Small intestine (tissue), 7 donors: ENCODE data around the gene MAST2. TPM values are rescaled to one million over a fixed set of nuclear protein-coding genes. Genes with fewer than 3 reads are reported as not detected.
"Not testable (repeated sequence)": the region's sequence is repeated elsewhere in the genome, so short reads cannot be mapped to it uniquely, and the experiment has no call there.

Experiments
- DNase-seq, 2 donors: peaks; one replicate each; pipeline versions ENCODE4 v3.0.0 to v3.0.0-alpha.2; 2013
- FAIRE-seq: peaks from 2 replicates; lab custom pipeline; 2012; peaks lifted over from hg19 to GRCh38; lab: Jason Lieb, UNC
- H3K27ac ChIP-seq, 3 donors: one replicate each; pipeline ENCODE4 v1.5.1; 2013; ENCODE audit warnings: low read length in 2 of 3, mild to moderate bottlenecking in 2 of 3, control low read depth in 1 of 3, inconsistent platforms in 1 of 3, low read depth in 1 of 3, moderate library complexity in 1 of 3
- H3K27me3 ChIP-seq, 3 donors: one replicate each; pipeline ENCODE4 v1.6.1; 2013; ENCODE audit warnings: low read length in 3 of 3, inconsistent platforms in 1 of 3; ENCODE audit not compliant: control insufficient read depth in 3 of 3, insufficient read depth in 3 of 3
- H3K36me3 ChIP-seq, 3 donors: one replicate each; pipeline ENCODE4 v1.6.1; 2013; ENCODE audit warnings: low read length in 3 of 3, inconsistent platforms in 1 of 3, low read depth in 1 of 3, mild to moderate bottlenecking in 1 of 3, moderate library complexity in 1 of 3; ENCODE audit not compliant: control insufficient read depth in 3 of 3, insufficient read depth in 2 of 3
- H3K4me1 ChIP-seq, 3 donors: one replicate each; pipeline ENCODE4 v1.6.1; 2013; ENCODE audit warnings: low read length in 2 of 3, inconsistent platforms in 1 of 3, low read depth in 1 of 3, mild to moderate bottlenecking in 1 of 3, moderate library complexity in 1 of 3; ENCODE audit not compliant: control insufficient read depth in 3 of 3, insufficient read depth in 2 of 3
- H3K4me3 ChIP-seq, 3 donors: one replicate each; pipeline ENCODE4 v1.5.1; 2013; ENCODE audit warnings: low read length in 3 of 3, control low read depth in 1 of 3, inconsistent platforms in 1 of 3, low read depth in 1 of 3, mild to moderate bottlenecking in 1 of 3, moderate library complexity in 1 of 3
- H3K9me3 ChIP-seq, 2 donors: one replicate each; pipeline ENCODE4 v1.6.1; 2013; ENCODE audit warnings: low read depth in 1 of 2, low read length in 1 of 2; ENCODE audit not compliant: control insufficient read depth in 2 of 2, insufficient read depth in 1 of 2
- WGBS, 3 donors: extraction: QIAGEN DNeasy Blood & Tissue Kit; methylation state at CpG; one replicate each; pipeline ENCODE4 v1.1.7; 2013; 5-methylcytosine and 5-hydroxymethylcytosine counted together
- polyA plus RNA-seq, 4 donors: library from polyadenylated mRNA; stranded (reverse) in 3 of 4; unstranded in 1 of 4; fragments of 200-250 nt in 3 of 4; fragments of 120-200 nt in 1 of 4; gene quantifications; one replicate each; pipeline versions ENCODE4 v1.2.1 to v1.2.3, GENCODE V29; 2013
- donor health status: healthy with polysubstance abuse.
- donor health status: control.
- donor health status: control.
- donor health status: Bipolar disorder and iron deficiency.
- donor health status: healthy.

Gene MAST2
- polyA plus RNA-seq, 4 donors = 23.3 to 70.2 (median 41.8) TPM

DNA sequence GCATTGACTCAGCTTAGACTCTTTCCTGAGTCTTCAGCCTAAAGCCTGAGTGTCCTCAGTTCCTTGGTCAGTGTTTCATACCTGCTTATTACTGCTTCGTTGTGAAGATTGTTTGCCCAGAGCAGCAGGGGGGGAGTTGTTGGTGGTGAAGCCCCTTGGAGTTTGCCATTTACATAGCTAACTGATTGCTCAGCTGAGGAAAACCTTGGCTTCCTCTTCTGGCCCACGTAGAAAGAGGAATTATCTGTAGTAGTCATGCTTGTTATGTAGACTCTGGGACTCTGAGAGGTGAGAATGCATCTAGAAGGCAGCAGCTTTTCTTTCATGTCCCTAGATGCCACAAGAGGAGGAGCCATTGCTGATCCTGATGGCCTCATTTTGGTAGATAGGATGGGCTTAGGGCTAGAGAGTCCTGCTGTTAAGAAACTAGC, 125.9 kb downstream of the MAST2 start:
- no peak overlapping the region for H3K4me3 ChIP-seq
- DNase-seq (no peak), FAIRE-seq (no peak)
- 28 to 32% (median 30%) methylated on average over 2 of the region's 2 CpGs for WGBS, 3 donors
- H3K36me3 ChIP-seq = no peaks in the 10 kb centered on the region
- H3K27ac ChIP-seq = peak overlapping the region in 1 of 3 donors; percentile 66
- H3K9me3 ChIP-seq = no peaks in the 10 kb centered on the region
- no peaks in the 10 kb centered on the region for H3K27me3 ChIP-seq
- H3K4me1 ChIP-seq = peaks cover 6 to 8% (median 8%) of the 10 kb centered on the region in 3 donors

- Histone ChIP-seq H3K4me3 (no peak overlapping the region), H3K9me3 (no peaks in the 10 kb centered on the region), H3K27me3 (no peaks in the 10 kb centered on the region), H3K27ac (no peak overlapping the region), H3K36me3 (no peaks in the 10 kb centered on the region), H3K4me1 (peaks cover 4 to 8% (median 8%) of the 10 kb centered on the region in 3 donors)
- DNase-seq (no peak), FAIRE-seq (no peak)
- WGBS, 3 donors = 78 to 92% (median 85%) methylated on average over 7 of the region's 7 CpGs
These were observed 127.1 kb downstream of the MAST2 start for GRCh38 chr1:45930258-45931150.

DNA sequence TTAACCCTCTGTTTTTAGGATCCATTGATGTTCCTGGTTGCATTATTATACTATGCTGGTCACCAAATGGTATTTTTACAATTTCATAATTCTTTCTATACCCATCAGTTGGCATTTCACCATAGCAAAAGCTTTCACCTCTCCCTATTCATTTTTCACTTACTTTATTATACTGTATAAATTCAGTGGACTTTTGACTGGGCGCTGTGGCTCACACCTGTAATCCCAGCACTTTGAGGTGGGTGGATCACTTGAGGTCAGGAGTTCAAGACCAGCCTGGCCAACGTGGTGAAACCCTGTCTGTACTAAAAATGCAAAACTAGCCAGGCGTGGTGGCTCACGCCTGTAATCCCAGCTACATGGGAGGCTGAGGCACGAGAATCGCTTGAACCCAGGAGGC, 128.8 kb downstream of the MAST2 start:
- whole genome bisulfite sequencing, 3 donors = 68 to 81% (median 73%) methylated on average over 6 of the region's 6 CpGs
- not testable (repeated sequence) for FAIRE-seq, H3K27ac ChIP-seq, H3K4me1 ChIP-seq, H3K27me3 ChIP-seq, H3K9me3 ChIP-seq, H3K4me3 ChIP-seq, H3K36me3 ChIP-seq
- peak in 1 of 2 donors; percentile 48 for DNase-seq

DNA sequence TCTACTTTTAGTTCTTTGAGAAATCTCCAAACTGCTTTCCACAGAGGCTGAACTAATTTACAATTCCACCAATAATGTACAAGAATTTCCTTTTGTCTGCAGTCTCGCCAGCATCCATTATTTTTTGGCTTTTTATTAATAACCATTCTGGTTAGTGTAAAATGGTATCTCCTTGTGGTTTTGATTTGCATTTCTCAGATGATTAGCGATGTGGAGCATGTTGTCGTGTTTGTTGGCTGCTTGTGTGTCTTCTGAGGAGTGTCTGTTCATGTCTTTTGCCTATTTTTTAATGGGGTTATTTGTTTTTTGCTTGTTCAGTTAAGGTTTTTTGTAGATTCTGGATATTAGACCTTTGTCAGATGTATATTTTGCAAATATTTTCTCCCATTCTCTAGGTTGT, 131.5 kb downstream of the MAST2 start:
- Histone ChIP-seq H3K36me3 (peaks cover 0 to 2% (median 2%) of the 10 kb centered on the region in 3 donors), H3K27ac (no peak overlapping the region), H3K27me3 (no peaks in the 10 kb centered on the region), H3K4me3 (no peak overlapping the region), H3K9me3 (no peaks in the 10 kb centered on the region), H3K4me1 (peaks cover 0 to 3% (median 0%) of the 10 kb centered on the region in 3 donors)
- DNase-seq (no peak), FAIRE-seq (no peak)
- WGBS, 3 donors = 86 to 93% (median 87%) methylated on average over 3 of the region's 3 CpGs

GRCh38 chr1:45938029-45938428, 134.6 kb downstream of the MAST2 start:
- no peaks in the 10 kb centered on the region for H3K27me3 ChIP-seq
- H3K4me3 ChIP-seq = no peak overlapping the region
- no peaks in the 10 kb centered on the region for H3K9me3 ChIP-seq
- no peak for FAIRE-seq
- no peaks in the 10 kb centered on the region for H3K4me1 ChIP-seq
- H3K36me3 ChIP-seq = peaks cover 0 to 3% (median 2%) of the 10 kb centered on the region in 3 donors
- H3K27ac ChIP-seq = no peak overlapping the region
- no peak for DNase-seq

GRCh38 chr1:45942411-45942810, 139.0 kb downstream of the MAST2 start:
- WGBS, 3 donors = 90 to 96% (median 93%) methylated on average over 1 of the region's 1 CpG
- peaks cover 0 to 4% (median 0%) of the 10 kb centered on the region in 3 donors for H3K36me3 ChIP-seq
- H3K27ac ChIP-seq = no peak overlapping the region

GRCh38 chr1:45943185-45943584, 139.8 kb downstream of the MAST2 start:
- Histone ChIP-seq H3K4me1 (peaks cover 0 to 2% (median 0%) of the 10 kb centered on the region in 3 donors), H3K36me3 (peaks cover 0 to 3% (median 0%) of the 10 kb centered on the region in 3 donors), H3K4me3 (no peak overlapping the region), H3K27ac (no peak overlapping the region), H3K9me3 (peaks cover 0 to 6% of the 10 kb centered on the region in 2 donors), H3K27me3 (no peaks in the 10 kb centered on the region)
- no peak for FAIRE-seq
- 64 to 81% (median 65%) methylated on average over 1 of the region's 1 CpG for WGBS, 3 donors
- DNase-seq = no peak

More at GRCh38 chr1:45942411-45942810, 139.0 kb downstream of the MAST2 start:
- H3K27me3 ChIP-seq = no peaks in the 10 kb centered on the region
- FAIRE-seq (no peak), DNase-seq (no peak)
- H3K4me3 ChIP-seq = no peak overlapping the region
- H3K4me1 ChIP-seq = peaks cover 0 to 2% (median 0%) of the 10 kb centered on the region in 3 donors
- H3K9me3 ChIP-seq = no peaks in the 10 kb centered on the region

DNA sequence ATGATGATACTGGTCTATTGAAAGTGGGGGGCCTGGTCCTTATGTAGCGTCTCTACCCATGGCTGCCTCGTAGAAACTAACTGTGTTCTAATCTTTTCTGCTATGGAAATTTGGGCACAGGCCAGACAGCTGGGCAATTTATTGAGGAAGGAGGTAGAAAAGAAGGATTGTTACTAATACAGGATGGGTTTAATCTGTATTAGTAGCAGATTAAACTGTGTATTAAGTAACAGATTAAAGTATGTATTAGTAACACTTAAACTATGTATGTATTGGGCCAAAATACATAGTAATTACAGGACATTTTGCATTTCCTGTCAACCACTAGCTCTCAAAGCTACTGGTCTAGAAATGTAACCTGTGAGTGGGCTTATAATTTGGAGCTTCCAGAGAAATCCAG, 142.0 kb downstream of the MAST2 start:
- Histone ChIP-seq H3K4me3 (no peak overlapping the region), H3K9me3 (peaks cover 0 to 6% of the 10 kb centered on the region in 2 donors), H3K27me3 (no peaks in the 10 kb centered on the region), H3K36me3 (peaks cover 0 to 2% (median 0%) of the 10 kb centered on the region in 3 donors), H3K27ac (peak overlapping the region in 1 of 3 donors; percentile 70), H3K4me1 (peaks cover 0 to 2% (median 0%) of the 10 kb centered on the region in 3 donors)
- 12 to 48% (median 22%) methylated on average over 2 of the region's 2 CpGs for WGBS, 3 donors
- DNase-seq (peak in 1 of 2 donors; percentile 61), FAIRE-seq (no peak)
